Spleen (tissue), 7 donors: ENCODE measurements around the gene SCYGR1.
"Not testable (repeated sequence)": the region's sequence is repeated elsewhere in the genome, so short reads cannot be mapped to it uniquely, and the experiment has no call there.

Experiments
- CTCF ChIP-seq, 11 experiments: fragments of 200-600 bp in 7 of 11; fragments of 450-650 bp in 4 of 11; sonication (generic) in 4 of 11; IDR thresholded peaks in 8 of 11; conservative IDR thresholded peaks in 3 of 11; 1 replicate in 7 of 11; 2 replicates in 4 of 11; pipeline versions ENCODE4 v1.4.0 to v1.8.0; 2016 to 2021; ENCODE audit warnings: antibody characterized with exemption in 11 of 11, inconsistent platforms in 4 of 11, mild to moderate bottlenecking in 1 of 11
- POLR2AphosphoS5 ChIP-seq, 3 donors: sonication (generic); formaldehyde crosslinking; IDR thresholded peaks; one replicate each; pipeline ENCODE4 v1.5.1; 2017; ENCODE audit warnings: antibody characterized with exemption in 3 of 3
- donor health status: DM: no; HTN: no; CAD: no; lungs with moderate emphysema.
- donor health status: DM: no; HTN: no; CAD: no.
- donor health status: DM: no; HTN: no; CAD: no.

GRCh38 chr2:227382241-227382835, 5.4 kb downstream of the SCYGR1 start:
- not testable (repeated sequence) for TF ChIP-seq CTCF (IDR thresholded peaks at IDR 0.05 in 8 of 11, conservative IDR thresholded peaks at IDR 0.05 in 3 of 11); POLR2AphosphoS5 (IDR thresholded peaks at IDR 0.05)
